Measurements from ENCODE around the gene CAGE1.
"Not testable (repeated sequence)": the region's sequence is repeated elsewhere in the genome, so short reads cannot be mapped to it uniquely, and the experiment has no call there.

Gene CAGE1

DNA sequence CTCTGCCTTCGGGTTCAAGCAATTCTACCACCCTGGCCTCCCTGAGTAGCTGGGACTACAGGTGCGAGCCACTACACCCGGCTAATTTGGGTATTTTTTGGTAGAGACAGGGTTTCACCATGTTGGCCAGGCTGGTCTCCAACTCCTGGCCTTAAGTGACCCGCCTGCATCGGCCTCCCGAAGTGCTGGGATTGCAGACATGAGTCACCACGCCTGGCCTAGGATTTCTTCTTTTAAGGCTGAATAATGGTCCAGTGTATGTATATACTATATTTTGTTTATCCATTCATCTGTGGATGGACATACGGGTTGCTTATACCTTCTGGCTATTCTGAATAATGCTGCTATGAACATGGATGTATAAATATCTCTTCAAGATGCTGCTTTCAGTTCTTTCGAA, 17.2 kb upstream of the CAGE1 start:
- DNase-seq, result no peak

GRCh38 chr6:7404546-7404945, 15.0 kb upstream of the CAGE1 start:
- DNase-seq, result no peak

- no peak for DNase-seq
These were observed 13.2 kb upstream of the CAGE1 start for GRCh38 chr6:7402716-7403115.

DNA sequence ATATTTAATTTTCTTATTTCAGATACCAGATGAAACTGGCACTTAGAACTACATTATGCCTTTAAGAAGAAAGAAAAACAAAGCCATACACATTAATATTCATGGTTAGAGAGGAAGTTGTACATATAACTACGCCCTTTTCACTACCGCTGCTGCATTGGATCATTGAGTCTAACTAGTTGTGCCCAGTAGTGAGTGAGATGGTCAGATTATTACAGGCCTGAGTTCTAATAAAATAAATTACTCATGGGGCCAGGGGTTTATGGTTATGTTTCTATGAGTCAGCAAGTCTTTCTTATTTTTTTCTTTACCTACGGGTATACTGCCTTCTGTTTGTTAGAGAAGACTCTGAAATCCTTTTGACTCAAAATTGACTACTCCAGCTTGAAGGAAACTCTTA, 11.5 kb upstream of the CAGE1 start:
- DNase-seq, result no peak

DNA sequence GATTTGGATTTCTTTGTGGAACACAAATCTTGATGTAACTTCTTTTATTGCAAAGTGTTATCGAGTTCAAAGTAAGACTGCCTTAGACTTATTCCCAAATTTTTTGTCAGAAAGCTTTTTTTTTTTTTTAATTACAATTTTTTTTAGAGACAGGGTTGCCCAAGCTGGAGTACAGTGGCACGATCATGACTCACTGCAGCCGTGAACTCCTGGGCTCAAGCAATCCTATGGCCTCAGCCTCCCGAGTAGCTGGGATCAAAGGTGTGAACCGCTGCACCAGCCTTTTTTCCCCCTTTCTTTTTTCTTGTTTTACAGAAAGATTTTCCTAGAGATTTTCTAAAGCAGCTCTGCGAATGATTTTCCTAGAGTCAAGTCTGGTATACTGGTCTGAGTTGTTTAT, 2.9 kb upstream of the CAGE1 start:
- DNase-seq, result no peak

GRCh38 chr6:7391151-7391550, 1.6 kb upstream of the CAGE1 start:
- no peak for DNase-seq

DNA sequence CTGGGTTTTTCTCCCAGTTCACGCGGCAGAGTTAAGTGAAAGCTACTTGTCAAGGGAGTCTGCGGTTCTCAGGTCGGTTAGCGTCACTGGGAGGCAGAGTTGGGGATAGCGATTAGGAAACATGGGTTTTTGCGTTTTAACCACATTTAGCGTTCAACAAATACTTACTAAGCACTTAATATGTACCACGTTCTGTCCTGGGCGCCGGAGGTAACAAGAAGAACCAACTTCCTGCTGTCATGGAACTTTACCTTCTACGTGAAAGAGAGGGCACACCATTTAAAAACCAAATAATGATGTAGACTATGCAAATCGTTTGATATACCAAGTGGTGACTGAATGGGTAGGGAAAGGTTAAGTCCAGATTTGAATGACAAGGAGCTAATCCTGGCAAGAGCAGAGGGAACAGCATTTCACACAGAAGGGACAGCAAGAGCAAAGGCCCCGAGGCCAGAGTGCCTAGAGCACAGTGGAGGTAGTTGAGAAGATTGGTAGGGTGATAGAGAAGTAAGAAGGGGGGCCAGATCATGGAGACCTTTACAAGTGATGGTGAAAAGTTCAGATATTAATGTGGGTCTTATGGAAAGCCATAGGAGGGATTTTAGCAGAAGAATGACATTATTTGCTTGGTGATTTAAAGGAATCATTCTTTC, 810 bp upstream of the CAGE1 start:
- DNase-seq, result no peak

DNA sequence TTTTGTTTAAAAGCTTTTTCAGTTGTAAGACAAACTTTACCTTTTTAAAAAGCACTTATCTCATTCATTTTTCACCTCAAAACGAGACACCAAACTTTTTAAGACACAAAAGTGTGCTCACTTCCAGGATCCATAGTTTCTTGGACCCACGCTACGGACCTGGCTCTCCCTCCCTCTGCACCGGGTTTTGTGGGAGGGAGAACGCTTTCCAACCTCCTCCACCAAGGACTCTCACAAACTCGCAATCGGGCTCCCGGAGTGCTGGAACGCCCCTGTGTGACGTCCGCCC, 436 bp downstream of the CAGE1 start:
- no peak for DNase-seq

DNA sequence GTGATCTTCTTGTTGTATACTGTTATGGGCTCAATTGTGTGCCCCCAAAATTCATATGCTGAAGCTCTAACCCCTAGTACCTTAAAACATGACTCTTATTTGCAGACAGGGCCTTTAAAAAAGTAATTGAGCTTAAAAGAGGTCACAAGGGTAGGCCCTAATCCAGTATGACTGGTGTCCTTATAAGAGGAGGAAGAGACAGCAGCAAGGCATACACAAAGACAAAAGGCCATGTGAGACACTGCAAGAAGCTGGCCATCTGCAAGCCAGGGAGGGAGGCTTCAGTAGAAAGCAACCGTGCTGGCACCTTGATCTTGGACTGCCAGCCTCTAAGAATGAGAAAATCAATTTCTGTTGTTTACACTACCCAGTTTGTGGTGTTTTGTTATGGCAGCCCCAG, 8.4 kb downstream of the CAGE1 start:
- no peak for DNase-seq

DNA sequence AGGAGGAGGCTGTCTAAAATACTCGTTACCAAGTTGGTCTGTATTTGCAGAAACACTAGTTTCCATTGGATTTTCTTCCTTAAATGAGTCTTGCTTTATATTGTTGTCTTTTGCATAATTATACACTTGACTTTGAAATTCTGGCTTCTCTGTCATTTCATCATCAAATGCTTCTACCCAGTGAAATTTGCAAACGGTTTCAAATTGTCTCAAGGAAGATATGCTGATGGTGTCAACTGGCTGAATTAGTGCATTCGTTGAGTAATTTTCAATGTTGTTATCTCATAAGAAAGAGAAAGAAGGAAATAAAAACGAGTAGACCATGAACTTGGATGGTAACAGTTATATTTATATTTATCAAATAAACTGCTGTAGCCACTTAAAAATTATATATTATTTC, 10.8 kb downstream of the CAGE1 start:
- no peak for DNase-seq

- no peak for DNase-seq
These were observed 11.6 kb downstream of the CAGE1 start for GRCh38 chr6:7377961-7378360.

DNA sequence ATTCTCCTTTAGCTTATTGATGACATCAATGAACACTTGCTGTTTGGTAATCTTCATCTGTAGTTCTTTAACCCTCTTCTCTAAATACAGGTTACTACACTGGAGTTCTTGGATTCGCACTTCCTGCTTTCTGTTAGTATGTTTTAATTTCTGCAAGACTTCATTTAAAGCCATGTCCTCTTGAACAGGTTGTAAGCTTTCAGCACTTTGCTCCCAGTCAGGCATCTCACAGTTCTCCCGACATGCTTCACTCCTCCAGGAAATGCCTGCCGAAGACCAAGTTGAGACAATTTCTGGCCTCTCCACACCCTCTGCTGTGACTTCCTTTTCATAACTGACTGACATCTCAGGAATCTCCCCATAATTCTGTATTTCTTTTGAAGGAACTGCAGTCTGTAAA, 15.8 kb downstream of the CAGE1 start:
- DNase-seq, result no peak

- no peak for DNase-seq
These were observed 22.1 kb downstream of the CAGE1 start for GRCh38 chr6:7367408-7367807.

GRCh38 chr6:7351916-7352315, 37.6 kb downstream of the CAGE1 start:
- DNase-seq, result not testable (repeated sequence)

- DNase-seq, result not testable (repeated sequence)
These were observed 39.0 kb downstream of the CAGE1 start for GRCh38 chr6:7350591-7350990.

GRCh38 chr6:7347551-7347997, 42.0 kb downstream of the CAGE1 start:
- not testable (repeated sequence) for DNase-seq

DNA sequence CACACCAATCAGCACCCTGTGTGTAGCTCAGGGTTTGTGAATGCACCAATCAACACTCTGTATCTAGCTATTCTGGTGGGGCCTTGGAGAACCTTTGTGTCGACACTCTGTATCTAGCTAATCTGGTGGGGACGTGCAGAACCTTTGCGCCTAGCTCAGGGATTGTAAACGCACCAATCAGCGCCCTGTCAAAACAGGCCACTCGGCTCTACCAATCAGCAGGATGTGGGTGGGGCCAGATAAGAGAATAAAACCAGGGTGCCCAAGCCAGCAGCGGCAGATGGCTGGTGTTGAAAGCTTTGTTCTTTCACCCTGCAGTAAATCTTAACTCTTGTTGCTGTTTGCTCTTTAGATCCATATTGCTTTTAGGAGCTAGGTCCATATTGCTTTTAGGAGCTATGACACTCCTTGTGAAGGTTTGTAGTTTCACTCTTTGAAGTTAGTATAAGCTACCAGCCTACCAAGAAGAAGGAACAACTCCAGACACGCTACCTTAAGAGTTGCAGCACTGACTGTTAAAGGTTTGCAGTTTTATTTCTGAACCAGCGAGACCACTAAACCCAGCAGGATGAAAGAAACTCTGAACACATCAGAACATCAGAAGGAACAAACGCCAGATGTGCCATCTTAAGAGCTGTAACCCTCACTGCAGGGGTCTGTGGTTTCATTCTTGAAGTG, 44.6 kb downstream of the CAGE1 start:
- not testable (repeated sequence) for DNase-seq

DNA sequence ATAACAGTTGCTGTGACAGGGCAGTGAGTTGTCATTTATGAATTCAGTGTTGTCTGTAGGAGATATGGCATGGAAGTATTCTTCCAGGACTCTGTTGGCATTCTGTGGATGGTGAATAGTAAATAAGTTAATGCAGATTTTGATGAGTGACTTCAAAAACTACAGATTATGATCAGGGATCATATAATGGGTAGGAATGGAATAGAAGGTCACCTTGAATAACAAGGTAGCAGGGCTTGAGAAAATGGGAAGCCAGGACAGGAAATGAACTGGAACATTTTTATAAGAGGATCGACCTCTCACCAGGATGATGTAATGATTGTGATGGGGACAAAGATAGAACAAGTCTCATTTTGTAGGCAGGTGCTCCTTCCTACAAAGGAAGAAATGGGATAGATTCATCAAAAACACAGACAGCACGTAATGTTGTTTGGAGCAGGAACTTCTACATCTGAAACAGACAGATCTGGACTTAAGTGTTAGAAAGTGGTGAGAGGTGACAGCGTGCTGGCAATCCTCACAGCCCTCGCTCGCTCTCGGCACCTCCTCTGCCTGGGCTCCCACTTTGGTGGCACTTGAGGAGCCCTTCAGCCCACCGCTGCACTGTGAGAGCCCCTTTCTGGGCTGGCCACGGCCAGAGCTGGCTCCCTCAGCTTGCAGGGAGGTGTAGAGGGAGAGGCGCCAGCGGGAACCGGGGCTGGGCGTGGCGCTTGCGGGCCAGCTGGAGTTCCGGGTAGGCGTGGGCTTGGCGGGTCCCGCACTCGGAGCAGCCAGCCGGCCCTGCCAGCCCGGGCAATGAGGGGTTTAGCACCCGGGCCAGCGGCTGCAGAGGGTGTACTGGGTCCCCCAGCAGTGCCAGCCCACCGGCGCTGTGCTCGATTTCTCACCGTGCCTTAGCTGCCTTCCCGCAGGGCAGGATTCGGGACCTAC, 45.7 kb downstream of the CAGE1 start:
- peak; percentile 57 for DNase-seq

GRCh38 chr6:7341989-7342742, 47.4 kb downstream of the CAGE1 start:
- peak; percentile 79 for DNase-seq

DNA sequence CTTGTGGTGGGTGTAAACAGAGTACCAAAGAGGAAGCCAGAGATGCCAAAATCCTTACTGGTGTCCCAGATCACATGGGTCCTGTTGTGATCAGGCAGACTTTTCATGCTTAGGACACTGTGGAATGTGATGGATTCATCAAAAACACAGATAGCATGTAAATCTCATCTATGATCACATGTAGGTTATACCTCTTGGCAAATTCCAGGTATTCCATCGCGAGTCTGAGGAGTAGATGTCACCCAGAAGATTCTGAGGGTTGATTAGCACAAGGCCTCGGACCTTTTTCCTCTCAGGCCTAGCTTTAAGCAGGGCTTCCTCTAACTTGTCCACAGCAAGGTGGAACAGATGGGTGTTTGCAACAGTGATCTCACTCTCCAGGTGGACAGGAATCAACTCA, 48.3 kb downstream of the CAGE1 start:
- DNase-seq, result no peak

GRCh38 chr6:7339007-7339732, 50.4 kb downstream of the CAGE1 start:
- DNase-seq, result not testable (repeated sequence)

GRCh38 chr6:7338031-7338430, 51.5 kb downstream of the CAGE1 start:
- no peak for DNase-seq

All from SHP77 treated with DMSO at 0.1 percent for 48 hours (cell line).